NCI-H2029 (cell line): ENCODE results near the gene SEMA5A.

ENCODE experiments used
- DNase-seq: peaks from one replicate; lab custom pipeline; 2025; lab: John Stamatoyannopoulos, UW

SEMA5A gene

GRCh38 chr5:9058666-9059065, 487.2 kb downstream of the SEMA5A start:
- no peak for DNase-seq

GRCh38 chr5:9058161-9058560, 487.7 kb downstream of the SEMA5A start:
- no peak for DNase-seq

- no peak for DNase-seq
Measured at GRCh38 chr5:9057406-9058000, 488.4 kb downstream of the SEMA5A start.

GRCh38 chr5:9056046-9056445, 489.8 kb downstream of the SEMA5A start:
- DNase-seq, result peak; percentile 22

GRCh38 chr5:9054821-9055589, 490.9 kb downstream of the SEMA5A start:
- DNase-seq, result no peak

GRCh38 chr5:9054322-9054721, 491.6 kb downstream of the SEMA5A start:
- no peak for DNase-seq

- no peak for DNase-seq
Measured at GRCh38 chr5:9052421-9052820, 493.5 kb downstream of the SEMA5A start.

GRCh38 chr5:9051779-9052178, 494.1 kb downstream of the SEMA5A start:
- no peak for DNase-seq

- DNase-seq, result no peak
Measured at GRCh38 chr5:9047932-9048331, 497.9 kb downstream of the SEMA5A start.

GRCh38 chr5:9046756-9047481, 499.0 kb downstream of the SEMA5A start:
- no peak for DNase-seq

GRCh38 chr5:9045946-9046345, 499.9 kb downstream of the SEMA5A start:
- DNase-seq, result no peak

GRCh38 chr5:9042241-9042640, 503.6 kb downstream of the SEMA5A start:
- DNase-seq, result no peak

- no peak for DNase-seq
Measured at GRCh38 chr5:9040475-9040874, 505.4 kb downstream of the SEMA5A start.

GRCh38 chr5:9037048-9037447, 508.8 kb downstream of the SEMA5A start:
- DNase-seq, result no peak

GRCh38 chr5:9035346-9035745, 510.5 kb downstream of the SEMA5A start:
- DNase-seq, result no peak

- DNase-seq, result peak; percentile 13
Measured at GRCh38 chr5:9034649-9035048, 511.2 kb downstream of the SEMA5A start.

- DNase-seq, result no peak
Measured at GRCh38 chr5:9033524-9033923, 512.4 kb downstream of the SEMA5A start.

- DNase-seq, result no peak
Measured at GRCh38 chr5:9025942-9026341, 519.9 kb downstream of the SEMA5A start.

GRCh38 chr5:9020996-9021395, 524.9 kb downstream of the SEMA5A start:
- no peak for DNase-seq

- no peak for DNase-seq
Measured at GRCh38 chr5:9015937-9016270, 530.0 kb downstream of the SEMA5A start.

GRCh38 chr5:9015260-9015936, 530.5 kb downstream of the SEMA5A start:
- no peak for DNase-seq

- no peak for DNase-seq
Measured at GRCh38 chr5:9013147-9013546, 532.7 kb downstream of the SEMA5A start.
